Putamen (tissue), 1 donor: ENCODE results near the gene TAF11.
"Not testable (repeated sequence)": the region's sequence is repeated elsewhere in the genome, so short reads cannot be mapped to it uniquely, and the experiment has no call there.

Experiments
- DNase-seq: peaks from one replicate; pipeline ENCODE4 v3.0.0-alpha.2; 2016; ENCODE audit warnings: low spot score

The TAF11 gene

GRCh38 chr6:34887753-34888513, at the start of gene TAF11:
TSS of gene TAF11 (minus strand) at chr6:34888042. CDS start at chr6:34887957, 85 bp downstream.
- DNase-seq, result peak; percentile 93

- DNase-seq, result peak; percentile 32
These were observed 46.7 kb upstream of the TAF11 start for GRCh38 chr6:34934516-34934915.

- not testable (repeated sequence) for DNase-seq
These were observed 44.4 kb upstream of the TAF11 start for GRCh38 chr6:34932202-34932601.

- DNase-seq, result no peak
These were observed 42.4 kb upstream of the TAF11 start for GRCh38 chr6:34930221-34930620.

- peak; percentile 51 for DNase-seq
These were observed 41.6 kb upstream of the TAF11 start for GRCh38 chr6:34929241-34929978.

- DNase-seq, result no peak
These were observed 40.9 kb upstream of the TAF11 start for GRCh38 chr6:34928695-34929094.

- DNase-seq, result no peak
These were observed 40.4 kb upstream of the TAF11 start for GRCh38 chr6:34928220-34928619.

- no peak for DNase-seq
These were observed 38.8 kb upstream of the TAF11 start for GRCh38 chr6:34926655-34927054.

- no peak for DNase-seq
These were observed 37.2 kb upstream of the TAF11 start for GRCh38 chr6:34924831-34925625.

GRCh38 chr6:34922177-34922663, 34.4 kb upstream of the TAF11 start:
- DNase-seq, result no peak

GRCh38 chr6:34920097-34920496, 32.3 kb upstream of the TAF11 start:
- DNase-seq, result no peak

- DNase-seq, result no peak
These were observed 31.8 kb upstream of the TAF11 start for GRCh38 chr6:34919651-34920050.

- no peak for DNase-seq
These were observed 29.9 kb upstream of the TAF11 start for GRCh38 chr6:34917626-34918285.

- no peak for DNase-seq
These were observed 28.6 kb upstream of the TAF11 start for GRCh38 chr6:34916348-34916967.

GRCh38 chr6:34914358-34914757, 26.5 kb upstream of the TAF11 start:
- no peak for DNase-seq

- no peak for DNase-seq
These were observed 25.0 kb upstream of the TAF11 start for GRCh38 chr6:34912715-34913464.

GRCh38 chr6:34911822-34912221, 24.0 kb upstream of the TAF11 start:
- no peak for DNase-seq

- DNase-seq, result no peak
These were observed 21.6 kb upstream of the TAF11 start for GRCh38 chr6:34909320-34909883.

- no peak for DNase-seq
These were observed 20.4 kb upstream of the TAF11 start for GRCh38 chr6:34908194-34908593.

GRCh38 chr6:34906826-34907225, 19.0 kb upstream of the TAF11 start:
- DNase-seq, result no peak
